ENCODE data around the gene DOCK4. TPM values are rescaled to one million over a fixed set of nuclear protein-coding genes. Genes with fewer than 3 reads are reported as not detected.
A peak's percentile ranks its signal among the peaks of the same experiment; 100 is the strongest.

DOCK4 gene
- total RNA-seq, 1 experiment from 2014 or later: 4.9 TPM

DNA sequence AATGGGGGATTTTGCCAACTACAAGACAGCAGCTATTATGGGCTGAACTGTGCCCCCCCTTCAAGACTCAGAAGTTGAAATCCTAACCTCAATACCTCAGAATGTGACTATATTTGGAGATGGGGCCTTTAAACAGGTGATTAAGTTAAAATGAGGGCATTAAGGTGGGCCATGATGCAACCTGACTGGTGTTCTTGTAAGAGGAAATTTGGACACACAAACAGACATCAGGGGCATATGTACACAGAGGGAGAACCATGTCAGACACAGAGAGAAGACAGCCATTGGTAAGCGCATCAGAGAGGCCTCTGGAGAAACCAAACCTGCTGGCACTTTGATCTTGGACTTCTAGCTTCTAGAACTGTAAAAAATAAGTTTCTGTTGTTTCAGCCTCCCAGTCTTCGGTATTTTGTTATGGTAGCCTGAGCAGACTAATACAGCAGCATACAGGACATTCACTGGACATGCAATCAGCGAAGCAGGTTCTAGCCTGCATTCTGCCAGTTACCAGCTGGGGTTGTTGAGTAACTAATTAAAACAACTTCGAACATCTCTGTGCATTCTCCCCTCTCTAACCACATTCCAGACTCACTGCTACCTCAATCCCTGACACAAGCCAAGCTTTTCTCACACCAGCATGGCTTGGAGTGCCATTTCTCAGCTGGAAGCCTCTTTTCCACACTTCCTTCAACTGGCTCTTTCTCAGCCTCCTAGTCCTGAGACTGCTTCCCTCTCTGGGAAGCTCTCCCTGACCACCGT is 141.4 kb downstream of the DOCK4 start:
- no peak overlapping the region for H2BK15ac ChIP-seq (ENCODE audit: low read depth, low read length)
- no peaks in the 10 kb centered on the region for H3K79me1 ChIP-seq (ENCODE audit: insufficient read depth, low read depth, low read length, poor library complexity, severe bottlenecking)
- no peaks in the 10 kb centered on the region for H3K27me3 ChIP-seq (ENCODE audit: insufficient read depth, low read length)
- no peak overlapping the region for H3K14ac ChIP-seq (ENCODE audit: insufficient read depth, low read length)
- H3K23me2 ChIP-seq (ENCODE audit: insufficient read length, low read depth, low read length, poor library complexity, severe bottlenecking): no peaks in the 10 kb centered on the region
- H2AK5ac ChIP-seq (ENCODE audit: insufficient read length, low read length): no peak overlapping the region
- no peaks in the 10 kb centered on the region for H3K79me2 ChIP-seq (ENCODE audit: insufficient read depth, low read length)
- no peaks in the 10 kb centered on the region for H3K27me3 Mint-ChIP-seq (ENCODE audit: low read depth)
- H3K27ac Mint-ChIP-seq: peak overlapping the region in 1 of 3 experiments; percentile 50; a peak in 1 of 7 replicates
- H2BK5ac ChIP-seq (ENCODE audit: insufficient read length, low read length): no peak overlapping the region
- no peak for DNase-seq
- H3K27ac ChIP-seq (ENCODE audit: insufficient read length, low read depth, low read length): no peak overlapping the region
- no peak overlapping the region for H4K8ac ChIP-seq (replicated peaks; ENCODE audit: insufficient read length, low read depth, low read length)
- H3K36me3 Mint-ChIP-seq (ENCODE audit: insufficient read depth in 1 of 3, low read depth in 3 of 3): no peaks in the 10 kb centered on the region
- H3K4me3 Mint-ChIP-seq: no peak overlapping the region
- no peaks in the 10 kb centered on the region for H3K9me3 Mint-ChIP-seq
- no CpG with 5 or more reads among the region's 5 CpGs for WGBS (ENCODE audit: extremely low coverage, insufficient read length, low lambda C conversion rate)
- peaks cover under 1% of the 10 kb centered on the region in 2 experiments; a peak in 2 of 4 replicates for H3K4me1 Mint-ChIP-seq
- no peaks in the 10 kb centered on the region for H4K20me1 ChIP-seq (ENCODE audit: control insufficient read depth, insufficient read depth, insufficient read length)
- H3K9ac ChIP-seq (ENCODE audit: extremely low read depth, insufficient read length, low read length): no peak overlapping the region
- no peak overlapping the region for H4K91ac ChIP-seq (ENCODE audit: insufficient read length, low read depth, low read length)
- no peak overlapping the region for H3K56ac ChIP-seq (ENCODE audit: insufficient read length, low read depth, low read length)
- H2BK20ac ChIP-seq (ENCODE audit: low read depth, low read length, poor library complexity, severe bottlenecking): no peak overlapping the region
- H3K9me3 ChIP-seq (ENCODE audit: control insufficient read depth, low read depth, low read length): no peaks in the 10 kb centered on the region
- no peak overlapping the region for H2BK12ac ChIP-seq (ENCODE audit: insufficient read length, low read depth, low read length)
- no peak overlapping the region for H3K4ac ChIP-seq (ENCODE audit: low read depth, low read length)
- no peak overlapping the region for H2AFZ ChIP-seq (ENCODE audit: low read length)
- no peak overlapping the region for H3K23ac ChIP-seq (ENCODE audit: insufficient read length, low read depth, low read length)
- H3K4me2 ChIP-seq (ENCODE audit: insufficient read depth, insufficient read length, low read length): no peak overlapping the region
- H2BK120ac ChIP-seq (ENCODE audit: low read depth, low read length, poor library complexity, severe bottlenecking): no peak overlapping the region
- TF ChIP-seq, protein P1, sequence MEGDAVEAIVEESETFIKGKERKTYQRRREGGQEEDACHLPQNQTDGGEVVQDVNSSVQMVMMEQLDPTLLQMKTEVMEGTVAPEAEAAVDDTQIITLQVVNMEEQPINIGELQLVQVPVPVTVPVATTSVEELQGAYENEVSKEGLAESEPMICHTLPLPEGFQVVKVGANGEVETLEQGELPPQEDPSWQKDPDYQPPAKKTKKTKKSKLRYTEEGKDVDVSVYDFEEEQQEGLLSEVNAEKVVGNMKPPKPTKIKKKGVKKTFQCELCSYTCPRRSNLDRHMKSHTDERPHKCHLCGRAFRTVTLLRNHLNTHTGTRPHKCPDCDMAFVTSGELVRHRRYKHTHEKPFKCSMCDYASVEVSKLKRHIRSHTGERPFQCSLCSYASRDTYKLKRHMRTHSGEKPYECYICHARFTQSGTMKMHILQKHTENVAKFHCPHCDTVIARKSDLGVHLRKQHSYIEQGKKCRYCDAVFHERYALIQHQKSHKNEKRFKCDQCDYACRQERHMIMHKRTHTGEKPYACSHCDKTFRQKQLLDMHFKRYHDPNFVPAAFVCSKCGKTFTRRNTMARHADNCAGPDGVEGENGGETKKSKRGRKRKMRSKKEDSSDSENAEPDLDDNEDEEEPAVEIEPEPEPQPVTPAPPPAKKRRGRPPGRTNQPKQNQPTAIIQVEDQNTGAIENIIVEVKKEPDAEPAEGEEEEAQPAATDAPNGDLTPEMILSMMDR (conservative IDR thresholded peaks at IDR 0.05): no peak
- H3T11ph ChIP-seq (ENCODE audit: low read length): no peak overlapping the region
- H3K18ac ChIP-seq (ENCODE audit: insufficient read length, low read depth, low read length): no peak overlapping the region
- H4K5ac ChIP-seq (ENCODE audit: insufficient read length, low read depth, low read length): no peak overlapping the region
- H3K4me1 ChIP-seq (ENCODE audit: insufficient read depth, low read length): no peaks in the 10 kb centered on the region; the same call in 1 of the 2 replicates
